Tibial artery (tissue), 4 donors: ENCODE data around the gene ENO1.
"Not testable (repeated sequence)": the region's sequence is repeated elsewhere in the genome, so short reads cannot be mapped to it uniquely, and the experiment has no call there.

ENCODE experiments used
- DNase-seq, 2 donors: peaks; one replicate each; pipeline ENCODE4 v3.0.0-alpha.2; 2019
- H3K27ac ChIP-seq, 2 donors: fragments of 200-600 bp; sonication (generic) in 1 of 2; 1 replicate in 1 of 2; 2 replicates in 1 of 2; pipeline ENCODE4 v1.5.1; 2018 to 2019; ENCODE audit warnings: mild to moderate bottlenecking in 1 of 2
- H3K27me3 ChIP-seq, 2 donors: fragments of 200-600 bp; sonication (generic) in 1 of 2; one replicate each; pipeline versions ENCODE4 v1.5.1 to v1.6.0; 2016 to 2019
- H3K36me3 ChIP-seq, 3 donors: fragments of 200-600 bp; sonication (generic) in 2 of 3; one replicate each; pipeline ENCODE4 v1.5.1; 2016 to 2019; ENCODE audit warnings: mild to moderate bottlenecking in 2 of 3
- H3K4me1 ChIP-seq, 4 donors: fragments of 200-600 bp; sonication (generic) in 2 of 4; 1 replicate in 3 of 4; 2 replicates in 1 of 4; pipeline ENCODE4 v1.5.1; 2016 to 2019
- H3K4me3 ChIP-seq, 2 donors: fragments of 200-600 bp; sonication (generic) in 1 of 2; 1 replicate in 1 of 2; 2 replicates in 1 of 2; pipeline ENCODE4 v1.5.1; 2018 to 2019; ENCODE audit warnings: mild to moderate bottlenecking in 2 of 2
- H3K9me3 ChIP-seq, 3 donors: fragments of 200-600 bp; sonication (generic) in 1 of 3; one replicate each; pipeline ENCODE4 v1.5.1; 2016 to 2019
- CTCF ChIP-seq, 2 experiments: fragments of 200-600 bp in 1 of 2; fragments of 450-650 bp in 1 of 2; IDR thresholded peaks; one replicate each; pipeline ENCODE4 v1.5.1; 2017 to 2019; ENCODE audit warnings: antibody characterized with exemption in 2 of 2, mild to moderate bottlenecking in 1 of 2, moderate library complexity in 1 of 2
- intact Hi-C: fragments of 100-400 bp; cut with DNase I; formaldehyde crosslinking; loops from one replicate; pipeline ENCODE4 v1.15.0; 2023; ENCODE audit warnings: low total_unique reads

Gene ENO1

GRCh38 chr1:8902765-8903164, 24.3 kb upstream of the ENO1 start:
- Histone ChIP-seq H3K9me3 (no peaks in the 10 kb centered on the region), H3K36me3 (no peaks in the 10 kb centered on the region), H3K27me3 (no peaks in the 10 kb centered on the region), H3K4me3 (no peak overlapping the region), H3K27ac (peak overlapping the region; percentile 76 to 79), H3K4me1 (peaks cover 0 to 71% (median 37%) of the 10 kb centered on the region in 4 donors)
- DNase-seq, result no peak
- TF ChIP-seq CTCF (IDR thresholded peaks at IDR 0.05), result no peak
- intact Hi-C loops, result no loop called here

DNA sequence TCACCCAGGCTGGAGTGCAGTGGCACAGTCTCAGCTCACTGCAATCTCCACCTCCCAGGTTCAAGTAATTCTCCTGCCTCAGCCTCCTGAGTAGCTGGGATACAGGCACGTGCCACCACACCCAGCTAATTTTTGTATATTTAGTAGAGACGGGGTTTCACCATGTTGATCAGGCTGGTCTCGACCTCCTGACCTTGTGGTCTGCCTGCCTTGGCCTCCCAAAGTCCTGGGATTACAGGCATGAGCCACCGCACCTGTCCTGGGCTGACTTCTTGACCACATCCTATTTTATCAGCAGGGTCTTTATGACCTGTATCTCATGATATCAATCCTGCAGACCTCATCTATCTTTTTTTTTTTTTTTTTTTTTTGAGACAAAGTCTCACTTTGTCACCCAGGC, 22.2 kb upstream of the ENO1 start:
- H3K36me3 ChIP-seq, intact Hi-C loops, DNase-seq, H3K4me3 ChIP-seq, H3K9me3 ChIP-seq, H3K27me3 ChIP-seq: not testable (repeated sequence)
- H3K4me1 ChIP-seq, result peaks cover 0 to 58% (median 30%) of the 10 kb centered on the region in 4 donors
- H3K27ac ChIP-seq, result peak overlapping the region; percentile 49 to 63

DNA sequence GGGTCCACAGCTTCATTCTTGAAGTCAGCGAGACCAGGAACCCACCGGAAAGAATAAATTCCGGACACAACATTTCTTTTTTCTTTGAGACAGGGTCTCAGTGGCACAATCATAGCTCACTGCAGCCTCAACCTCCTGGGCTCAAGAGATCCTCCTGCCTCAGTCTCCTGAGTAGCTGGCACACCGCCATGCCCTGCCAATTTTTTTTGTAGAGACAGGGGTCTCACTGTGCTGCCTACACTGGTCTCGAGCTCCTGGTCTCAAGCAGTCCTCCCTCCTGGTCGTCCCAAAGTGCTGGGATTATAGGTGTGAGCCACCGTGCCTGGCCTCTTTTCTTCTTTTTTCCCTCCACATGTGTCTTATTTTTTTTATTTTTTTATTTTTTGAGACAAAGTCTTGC, 20.6 kb upstream of the ENO1 start:
- no peak overlapping the region for H3K4me3 ChIP-seq
- DNase-seq, result no peak
- intact Hi-C loops, result no loop called here
- H3K27me3 ChIP-seq, result no peaks in the 10 kb centered on the region
- no peak for TF ChIP-seq CTCF (IDR thresholded peaks at IDR 0.05)
- no peaks in the 10 kb centered on the region for H3K9me3 ChIP-seq
- H3K27ac ChIP-seq, result no peak overlapping the region
- peaks cover 0 to 42% (median 15%) of the 10 kb centered on the region in 4 donors for H3K4me1 ChIP-seq
- no peaks in the 10 kb centered on the region for H3K36me3 ChIP-seq

DNA sequence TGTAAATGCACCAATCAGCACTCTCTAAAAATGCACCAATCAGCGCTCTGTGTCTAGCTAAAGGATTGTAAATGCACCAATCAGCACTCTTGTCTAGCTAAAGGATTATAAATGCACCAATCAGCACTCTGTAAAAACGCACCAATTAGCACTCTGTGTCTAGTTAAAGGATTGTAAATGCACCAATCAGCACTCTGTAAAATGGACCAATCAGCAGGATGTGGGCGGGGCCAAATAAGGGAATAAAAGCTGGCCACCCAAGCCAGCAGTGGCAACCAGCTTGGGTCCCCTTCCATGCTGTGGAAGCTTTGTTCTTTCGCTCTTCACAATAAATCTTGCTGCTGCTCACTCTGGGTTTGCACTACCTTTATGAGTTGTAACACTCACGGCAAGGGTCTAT, 19.9 kb upstream of the ENO1 start:
- H3K36me3 ChIP-seq, DNase-seq, H3K27me3 ChIP-seq, H3K4me3 ChIP-seq, H3K27ac ChIP-seq, intact Hi-C loops, H3K9me3 ChIP-seq: not testable (repeated sequence)
- peaks cover 0 to 36% (median 8%) of the 10 kb centered on the region in 4 donors for H3K4me1 ChIP-seq

DNA sequence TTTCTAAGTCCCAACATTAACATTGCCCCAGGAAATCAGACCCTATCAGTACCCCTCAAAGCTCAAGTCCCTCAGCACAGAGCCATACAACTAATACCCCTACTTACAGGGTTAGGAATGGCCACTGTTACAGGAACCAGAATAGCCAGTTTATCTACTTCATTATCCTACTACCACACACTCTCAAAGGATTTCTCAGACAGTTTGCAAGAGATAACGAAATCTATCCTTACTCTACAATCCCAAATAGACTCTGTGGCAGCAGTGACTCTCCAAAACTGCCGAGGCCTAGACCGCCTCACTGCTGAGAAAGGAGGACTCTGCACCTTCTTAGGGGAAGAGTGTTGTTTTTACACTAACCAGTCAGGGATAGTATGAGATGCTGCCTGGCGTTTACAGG, 19.0 kb upstream of the ENO1 start:
- H3K36me3 ChIP-seq, H3K27ac ChIP-seq, H3K9me3 ChIP-seq, DNase-seq, intact Hi-C loops, H3K27me3 ChIP-seq, H3K4me3 ChIP-seq: not testable (repeated sequence)
- H3K4me1 ChIP-seq, result peaks cover 0 to 26% (median 1%) of the 10 kb centered on the region in 4 donors

GRCh38 chr1:8896775-8897174, 18.3 kb upstream of the ENO1 start:
- DNase-seq, H3K27me3 ChIP-seq, H3K9me3 ChIP-seq, H3K4me3 ChIP-seq, H3K27ac ChIP-seq, H3K36me3 ChIP-seq, intact Hi-C loops: not testable (repeated sequence)
- H3K4me1 ChIP-seq, result peaks cover 0 to 25% (median 1%) of the 10 kb centered on the region in 4 donors

GRCh38 chr1:8892026-8892425, 13.5 kb upstream of the ENO1 start:
- peak overlapping the region in 1 of 2 donors; percentile 79 for H3K27ac ChIP-seq
- no peaks in the 10 kb centered on the region for H3K36me3 ChIP-seq
- H3K4me3 ChIP-seq, result no peak overlapping the region
- H3K4me1 ChIP-seq, result peaks cover 7 to 30% (median 17%) of the 10 kb centered on the region in 4 donors
- DNase-seq, result no peak
- intact Hi-C loops, result no loop called here
- H3K9me3 ChIP-seq, result no peaks in the 10 kb centered on the region
- H3K27me3 ChIP-seq, result no peaks in the 10 kb centered on the region
- TF ChIP-seq CTCF (IDR thresholded peaks at IDR 0.05), result no peak

- Histone ChIP-seq H3K4me1 (peaks cover 7 to 30% (median 17%) of the 10 kb centered on the region in 4 donors), H3K27ac (peak overlapping the region; percentile 8 to 79), H3K27me3 (no peaks in the 10 kb centered on the region), H3K36me3 (no peaks in the 10 kb centered on the region), H3K4me3 (no peak overlapping the region), H3K9me3 (no peaks in the 10 kb centered on the region)
- TF ChIP-seq CTCF (IDR thresholded peaks at IDR 0.05), result no peak
- no peak for DNase-seq
- intact Hi-C loops, result no loop called here
These were observed 12.9 kb upstream of the ENO1 start for GRCh38 chr1:8891401-8891800.
